Small intestine (tissue), 7 donors: ENCODE results near the gene SECISBP2. TPM values are rescaled to one million over a fixed set of nuclear protein-coding genes. Genes with fewer than 3 reads are reported as not detected.

Source experiments
- DNase-seq, 2 donors: peaks; one replicate each; pipeline versions ENCODE4 v3.0.0 to v3.0.0-alpha.2; 2013
- FAIRE-seq: peaks from 2 replicates; lab custom pipeline; 2012; peaks lifted over from hg19 to GRCh38; lab: Jason Lieb, UNC
- H3K27ac ChIP-seq, 3 donors: one replicate each; pipeline ENCODE4 v1.5.1; 2013; ENCODE audit warnings: low read length in 2 of 3, mild to moderate bottlenecking in 2 of 3, control low read depth in 1 of 3, inconsistent platforms in 1 of 3, low read depth in 1 of 3, moderate library complexity in 1 of 3
- H3K27me3 ChIP-seq, 3 donors: one replicate each; pipeline ENCODE4 v1.6.1; 2013; ENCODE audit warnings: low read length in 3 of 3, inconsistent platforms in 1 of 3; ENCODE audit not compliant: control insufficient read depth in 3 of 3, insufficient read depth in 3 of 3
- H3K36me3 ChIP-seq, 3 donors: one replicate each; pipeline ENCODE4 v1.6.1; 2013; ENCODE audit warnings: low read length in 3 of 3, inconsistent platforms in 1 of 3, low read depth in 1 of 3, mild to moderate bottlenecking in 1 of 3, moderate library complexity in 1 of 3; ENCODE audit not compliant: control insufficient read depth in 3 of 3, insufficient read depth in 2 of 3
- H3K4me1 ChIP-seq, 3 donors: one replicate each; pipeline ENCODE4 v1.6.1; 2013; ENCODE audit warnings: low read length in 2 of 3, inconsistent platforms in 1 of 3, low read depth in 1 of 3, mild to moderate bottlenecking in 1 of 3, moderate library complexity in 1 of 3; ENCODE audit not compliant: control insufficient read depth in 3 of 3, insufficient read depth in 2 of 3
- H3K4me3 ChIP-seq, 3 donors: one replicate each; pipeline ENCODE4 v1.5.1; 2013; ENCODE audit warnings: low read length in 3 of 3, control low read depth in 1 of 3, inconsistent platforms in 1 of 3, low read depth in 1 of 3, mild to moderate bottlenecking in 1 of 3, moderate library complexity in 1 of 3
- H3K9me3 ChIP-seq, 2 donors: one replicate each; pipeline ENCODE4 v1.6.1; 2013; ENCODE audit warnings: low read depth in 1 of 2, low read length in 1 of 2; ENCODE audit not compliant: control insufficient read depth in 2 of 2, insufficient read depth in 1 of 2
- WGBS, 3 donors: extraction: QIAGEN DNeasy Blood & Tissue Kit; methylation state at CpG; one replicate each; pipeline ENCODE4 v1.1.7; 2013; 5-methylcytosine and 5-hydroxymethylcytosine counted together
- polyA plus RNA-seq, 4 donors: library from polyadenylated mRNA; stranded (reverse) in 3 of 4; unstranded in 1 of 4; fragments of 200-250 nt in 3 of 4; fragments of 120-200 nt in 1 of 4; gene quantifications; one replicate each; pipeline versions ENCODE4 v1.2.1 to v1.2.3, GENCODE V29; 2013
- donor health status: healthy with polysubstance abuse.
- donor health status: control.
- donor health status: control.
- donor health status: Bipolar disorder and iron deficiency.
- donor health status: healthy.

Gene SECISBP2
- polyA plus RNA-seq, 4 donors, result 17.6 to 69.2 (median 25.3) TPM

GRCh38 chr9:89361816-89362646, 43.7 kb downstream of the SECISBP2 start:
- H3K27ac ChIP-seq, result no peak overlapping the region
- H3K27me3 ChIP-seq, result no peaks in the 10 kb centered on the region
- H3K4me3 ChIP-seq, result no peak overlapping the region
- H3K36me3 ChIP-seq, result peaks cover 16 to 66% (median 19%) of the 10 kb centered on the region in 3 donors
- FAIRE-seq (no peak), DNase-seq (no peak)
- 90 to 91% (median 91%) methylated on average over 9 of the region's 9 CpGs for WGBS, 3 donors
- H3K4me1 ChIP-seq, result no peaks in the 10 kb centered on the region
- H3K9me3 ChIP-seq, result no peaks in the 10 kb centered on the region

- FAIRE-seq, result no peak
- DNase-seq, result no peak
- H3K4me1 ChIP-seq, result no peaks in the 10 kb centered on the region
- WGBS, 3 donors, result 80 to 87% (median 82%) methylated on average over 10 of the region's 10 CpGs
- H3K4me3 ChIP-seq, result no peak overlapping the region
- peaks cover 9 to 61% (median 15%) of the 10 kb centered on the region in 3 donors for H3K36me3 ChIP-seq
- no peak overlapping the region for H3K27ac ChIP-seq
- no peaks in the 10 kb centered on the region for H3K9me3 ChIP-seq
- H3K27me3 ChIP-seq, result no peaks in the 10 kb centered on the region
Observed at GRCh38 chr9:89362647-89363310, 44.5 kb downstream of the SECISBP2 start.

DNA sequence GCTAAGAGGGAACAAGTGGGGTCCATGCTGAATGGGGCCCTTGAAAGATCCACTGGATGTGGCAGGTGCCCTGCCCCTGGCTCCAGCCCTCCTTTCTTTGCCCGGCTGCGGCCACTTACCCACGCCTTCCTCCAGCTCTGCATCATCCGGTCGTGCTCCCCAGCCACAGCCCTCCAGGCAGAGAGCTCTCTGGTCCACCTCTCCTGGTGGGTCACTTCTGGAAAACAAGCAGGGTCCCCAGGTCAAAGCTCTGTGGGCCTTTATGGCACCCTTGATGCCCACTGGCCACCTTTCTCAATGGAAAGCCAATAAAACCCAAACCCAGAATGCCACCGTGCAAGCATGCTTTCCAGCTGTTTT, 45.0 kb downstream of the SECISBP2 start:
- DNase-seq (no peak), FAIRE-seq (no peak)
- no peaks in the 10 kb centered on the region for H3K9me3 ChIP-seq
- no peak overlapping the region for H3K27ac ChIP-seq
- H3K4me3 ChIP-seq, result no peak overlapping the region
- H3K27me3 ChIP-seq, result no peaks in the 10 kb centered on the region
- H3K4me1 ChIP-seq, result no peaks in the 10 kb centered on the region
- 86 to 94% (median 90%) methylated on average over 6 of the region's 6 CpGs for WGBS, 3 donors
- peaks cover 7 to 56% (median 13%) of the 10 kb centered on the region in 3 donors for H3K36me3 ChIP-seq

- WGBS, 3 donors, result 89 to 95% (median 90%) methylated on average over 9 of the region's 9 CpGs
- DNase-seq (no peak), FAIRE-seq (no peak)
- no peak overlapping the region for H3K27ac ChIP-seq
- H3K4me1 ChIP-seq, result no peaks in the 10 kb centered on the region
- no peaks in the 10 kb centered on the region for H3K9me3 ChIP-seq
- no peaks in the 10 kb centered on the region for H3K27me3 ChIP-seq
- H3K4me3 ChIP-seq, result no peak overlapping the region
- peaks cover 7 to 49% (median 9%) of the 10 kb centered on the region in 3 donors for H3K36me3 ChIP-seq
Observed at GRCh38 chr9:89363921-89364665, 45.8 kb downstream of the SECISBP2 start.

DNA sequence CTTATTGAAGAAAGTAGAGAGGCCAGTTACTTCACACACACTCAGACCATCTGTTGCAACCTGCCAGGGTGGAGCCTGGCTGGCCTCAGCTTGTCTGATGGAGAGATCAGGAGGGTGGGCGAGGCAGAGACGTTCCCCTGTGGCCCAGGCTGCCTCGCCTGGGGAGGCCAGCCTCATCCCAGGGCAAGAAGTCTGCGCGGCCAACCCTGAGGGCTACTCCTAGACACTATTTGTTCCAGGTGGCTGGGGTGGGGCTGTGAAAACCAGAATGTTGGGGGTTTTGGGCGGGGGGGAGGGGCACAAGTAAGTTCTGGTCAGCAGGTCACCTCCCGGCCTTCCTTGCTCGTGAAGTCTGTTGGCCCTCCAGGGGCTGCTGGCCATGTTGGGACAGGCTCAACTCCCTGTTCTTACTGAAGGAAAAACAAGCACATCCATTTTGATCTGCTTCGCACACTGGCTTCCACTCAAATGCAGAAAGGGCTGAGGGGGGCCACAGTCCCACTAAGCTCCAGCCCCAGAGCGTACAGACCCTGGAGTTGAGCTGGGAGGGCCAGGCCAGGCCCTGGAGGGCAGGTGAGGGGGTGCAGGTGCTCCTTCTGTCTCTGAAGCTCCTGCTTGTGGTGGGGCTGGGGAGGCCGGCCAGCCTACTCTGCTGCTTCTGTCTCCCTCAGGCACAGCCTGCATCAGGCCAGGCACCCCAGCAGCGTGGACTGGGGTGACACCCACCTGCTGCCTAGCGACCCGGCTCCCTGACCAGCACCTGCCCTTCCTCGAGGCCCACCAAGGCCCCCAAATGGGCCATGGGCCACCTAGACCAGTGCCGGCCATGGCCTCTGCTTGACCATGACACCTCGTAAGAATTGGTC, 46.6 kb downstream of the SECISBP2 start:
- Histone ChIP-seq H3K9me3 (no peaks in the 10 kb centered on the region), H3K27me3 (no peaks in the 10 kb centered on the region), H3K36me3 (peaks cover 5 to 43% (median 9%) of the 10 kb centered on the region in 3 donors), H3K27ac (no peak overlapping the region), H3K4me3 (no peak overlapping the region), H3K4me1 (no peaks in the 10 kb centered on the region)
- FAIRE-seq (no peak), DNase-seq (no peak)
- WGBS, 3 donors, result 82 to 90% (median 87%) methylated on average over 17 of the region's 17 CpGs

DNA sequence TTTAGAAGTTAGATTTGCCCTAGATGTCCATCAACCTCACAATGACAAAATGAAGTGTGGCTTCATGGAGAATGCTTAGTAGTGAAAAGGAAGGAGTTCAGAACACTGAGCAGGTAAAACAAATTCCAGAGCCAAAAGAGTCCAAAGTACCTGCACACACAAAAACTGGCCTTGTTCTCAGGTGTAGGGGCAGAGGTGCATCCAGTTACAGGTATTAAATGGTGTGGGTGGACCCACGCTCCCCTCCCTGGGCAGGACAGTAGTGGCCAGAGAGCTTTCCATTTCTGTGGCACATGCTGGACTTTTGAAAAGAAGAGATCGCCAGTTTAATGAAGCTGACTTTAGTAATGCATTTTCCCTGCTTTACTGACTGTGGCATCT, 47.2 kb downstream of the SECISBP2 start:
- Histone ChIP-seq H3K27me3 (no peaks in the 10 kb centered on the region), H3K4me1 (no peaks in the 10 kb centered on the region), H3K4me3 (no peak overlapping the region), H3K27ac (no peak overlapping the region), H3K36me3 (peaks cover 5 to 39% (median 6%) of the 10 kb centered on the region in 3 donors), H3K9me3 (no peaks in the 10 kb centered on the region)
- DNase-seq, result no peak
- WGBS, 3 donors, result 54 to 77% (median 76%) methylated on average over 2 of the region's 2 CpGs
- FAIRE-seq, result no peak

DNA sequence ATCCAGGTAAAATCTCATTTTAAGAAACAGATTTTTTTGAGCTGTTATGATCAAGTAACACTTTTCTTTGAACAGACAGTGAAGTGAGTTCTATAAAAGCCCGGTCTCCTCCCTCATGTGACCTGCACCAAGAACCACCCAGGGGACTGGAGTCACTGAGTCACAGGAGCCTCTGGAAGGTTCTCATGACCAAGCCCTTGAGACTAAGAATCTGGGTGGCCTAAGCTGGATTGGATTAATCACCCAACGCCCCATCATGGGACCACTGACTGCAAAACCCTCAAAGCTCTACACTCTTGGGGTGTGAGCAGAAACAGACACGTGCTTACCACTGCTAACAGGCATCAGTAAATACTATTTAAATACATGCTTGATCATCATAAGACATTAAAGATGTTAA, 48.4 kb downstream of the SECISBP2 start:
- no peaks in the 10 kb centered on the region for H3K4me1 ChIP-seq
- no peak overlapping the region for H3K4me3 ChIP-seq
- WGBS, 3 donors, result 85 to 97% (median 85%) methylated on average over 3 of the region's 3 CpGs
- no peaks in the 10 kb centered on the region for H3K27me3 ChIP-seq
- FAIRE-seq (no peak), DNase-seq (no peak)
- H3K36me3 ChIP-seq, result peaks cover 0 to 30% (median 5%) of the 10 kb centered on the region in 3 donors
- H3K27ac ChIP-seq, result no peak overlapping the region
- no peaks in the 10 kb centered on the region for H3K9me3 ChIP-seq
